C4-2B (cell line): ENCODE results near the gene IFNA4.

ENCODE experiments used
- ZFX ChIP-seq: fragments of 450-650 bp; IDR thresholded peaks from 2 replicates; pipeline ENCODE4 v1.6.1; 2017
- TF ChIP-seq, protein P1 (sequence below): fragments of 450-650 bp; conservative IDR thresholded peaks from 2 replicates; pipeline ENCODE4 v1.5.1; 2017; ENCODE audit warnings: mild to moderate bottlenecking

DNA sequence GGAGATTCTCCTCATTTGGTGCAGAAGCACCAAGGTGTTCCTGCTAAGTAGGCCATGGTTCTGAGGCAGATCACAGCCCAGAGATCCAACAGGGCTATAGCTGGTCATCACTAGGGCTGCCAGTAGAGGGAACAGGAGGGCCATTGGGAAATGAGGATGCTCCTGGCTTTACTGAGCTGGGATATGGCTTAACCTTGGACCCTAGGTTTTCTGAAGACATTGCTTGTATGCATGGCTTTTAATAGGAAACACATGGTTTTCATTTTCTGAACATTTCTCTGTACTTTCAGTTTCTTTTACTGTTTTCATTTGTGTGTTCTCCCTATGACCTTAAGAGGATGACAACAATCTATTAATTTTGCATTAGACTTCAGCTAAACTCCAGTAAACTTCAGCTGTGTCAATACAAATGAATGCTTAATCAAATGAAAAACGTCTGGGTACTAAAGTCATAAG, 45.9 kb downstream of the IFNA4 start, which contains the start of gene IFNW1:
- TF ChIP-seq, protein P1, sequence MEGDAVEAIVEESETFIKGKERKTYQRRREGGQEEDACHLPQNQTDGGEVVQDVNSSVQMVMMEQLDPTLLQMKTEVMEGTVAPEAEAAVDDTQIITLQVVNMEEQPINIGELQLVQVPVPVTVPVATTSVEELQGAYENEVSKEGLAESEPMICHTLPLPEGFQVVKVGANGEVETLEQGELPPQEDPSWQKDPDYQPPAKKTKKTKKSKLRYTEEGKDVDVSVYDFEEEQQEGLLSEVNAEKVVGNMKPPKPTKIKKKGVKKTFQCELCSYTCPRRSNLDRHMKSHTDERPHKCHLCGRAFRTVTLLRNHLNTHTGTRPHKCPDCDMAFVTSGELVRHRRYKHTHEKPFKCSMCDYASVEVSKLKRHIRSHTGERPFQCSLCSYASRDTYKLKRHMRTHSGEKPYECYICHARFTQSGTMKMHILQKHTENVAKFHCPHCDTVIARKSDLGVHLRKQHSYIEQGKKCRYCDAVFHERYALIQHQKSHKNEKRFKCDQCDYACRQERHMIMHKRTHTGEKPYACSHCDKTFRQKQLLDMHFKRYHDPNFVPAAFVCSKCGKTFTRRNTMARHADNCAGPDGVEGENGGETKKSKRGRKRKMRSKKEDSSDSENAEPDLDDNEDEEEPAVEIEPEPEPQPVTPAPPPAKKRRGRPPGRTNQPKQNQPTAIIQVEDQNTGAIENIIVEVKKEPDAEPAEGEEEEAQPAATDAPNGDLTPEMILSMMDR = peak; percentile 30
- no peak for TF ChIP-seq ZFX
